GM12874 (cell line): ENCODE results near the gene VTI1A.

Experiments
- TF ChIP-seq, protein P1 (sequence below): IDR thresholded peaks from 2 replicates; pipeline ENCODE4 v1.5.1; 2011; ENCODE audit warnings: low read depth, mild to moderate bottlenecking, control low read depth, low read length, moderate library complexity; ENCODE audit not compliant: insufficient read depth

The VTI1A gene

DNA sequence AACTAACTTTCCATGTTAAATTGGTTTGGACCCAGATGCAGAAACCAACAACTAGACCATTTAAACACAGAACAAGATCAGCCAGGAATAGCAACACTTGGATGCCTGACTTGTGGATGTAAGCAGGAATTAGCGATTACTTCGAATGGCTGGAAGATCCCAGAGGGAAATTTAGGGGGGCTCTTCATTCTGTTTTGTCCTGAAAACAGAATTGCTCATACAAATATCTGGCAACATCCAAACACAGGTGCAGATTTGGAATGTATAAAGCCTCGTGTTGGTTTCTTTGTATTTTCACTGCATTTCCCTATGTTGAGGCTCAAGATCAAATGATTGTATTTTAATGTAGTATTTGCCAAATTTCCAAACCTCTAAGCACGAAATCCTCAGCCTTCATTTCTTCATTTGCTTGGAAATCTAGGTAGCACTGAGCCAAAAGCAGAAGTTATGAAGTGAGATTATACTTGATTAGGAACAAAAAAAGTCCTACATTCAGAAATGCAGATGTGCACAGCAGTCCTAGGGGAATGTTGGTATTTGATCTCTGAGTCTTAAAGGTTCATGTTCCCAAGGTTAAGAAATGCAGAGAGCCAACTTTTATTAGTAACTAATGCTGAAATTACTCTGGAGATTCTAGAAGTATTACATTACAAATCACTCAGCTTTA is 254.3 kb downstream of the VTI1A start:
- TF ChIP-seq, protein P1, sequence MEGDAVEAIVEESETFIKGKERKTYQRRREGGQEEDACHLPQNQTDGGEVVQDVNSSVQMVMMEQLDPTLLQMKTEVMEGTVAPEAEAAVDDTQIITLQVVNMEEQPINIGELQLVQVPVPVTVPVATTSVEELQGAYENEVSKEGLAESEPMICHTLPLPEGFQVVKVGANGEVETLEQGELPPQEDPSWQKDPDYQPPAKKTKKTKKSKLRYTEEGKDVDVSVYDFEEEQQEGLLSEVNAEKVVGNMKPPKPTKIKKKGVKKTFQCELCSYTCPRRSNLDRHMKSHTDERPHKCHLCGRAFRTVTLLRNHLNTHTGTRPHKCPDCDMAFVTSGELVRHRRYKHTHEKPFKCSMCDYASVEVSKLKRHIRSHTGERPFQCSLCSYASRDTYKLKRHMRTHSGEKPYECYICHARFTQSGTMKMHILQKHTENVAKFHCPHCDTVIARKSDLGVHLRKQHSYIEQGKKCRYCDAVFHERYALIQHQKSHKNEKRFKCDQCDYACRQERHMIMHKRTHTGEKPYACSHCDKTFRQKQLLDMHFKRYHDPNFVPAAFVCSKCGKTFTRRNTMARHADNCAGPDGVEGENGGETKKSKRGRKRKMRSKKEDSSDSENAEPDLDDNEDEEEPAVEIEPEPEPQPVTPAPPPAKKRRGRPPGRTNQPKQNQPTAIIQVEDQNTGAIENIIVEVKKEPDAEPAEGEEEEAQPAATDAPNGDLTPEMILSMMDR, result no peak

- TF ChIP-seq, protein P1, result no peak
Measured at GRCh38 chr10:112701878-112702255, 254.9 kb downstream of the VTI1A start.

- TF ChIP-seq, protein P1, result no peak
Measured at GRCh38 chr10:112706577-112706976, 259.6 kb downstream of the VTI1A start.

GRCh38 chr10:112708461-112708860 is 261.4 kb downstream of the VTI1A start:
- TF ChIP-seq, protein P1, result no peak

DNA sequence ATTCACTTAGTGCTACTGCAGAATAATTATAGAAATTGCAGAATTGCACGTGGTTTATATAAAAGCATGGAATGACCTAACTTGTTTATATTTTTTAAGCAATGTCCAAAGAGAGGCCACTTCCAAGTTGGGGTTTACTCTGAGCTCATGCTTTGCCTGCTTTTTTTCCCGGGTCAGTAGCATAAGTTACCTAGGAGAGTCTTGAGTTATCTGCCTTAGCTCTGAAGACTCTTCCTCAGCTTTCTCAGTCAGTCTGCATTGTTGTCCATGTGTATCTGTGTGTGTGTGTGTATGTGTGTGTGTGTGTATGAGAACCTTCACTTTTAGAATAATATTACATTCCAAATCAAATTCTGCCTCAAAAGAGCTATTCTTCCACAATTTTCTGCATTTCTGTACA is 263.5 kb downstream of the VTI1A start:
- TF ChIP-seq, protein P1, result no peak

- TF ChIP-seq, protein P1, result no peak
Measured at GRCh38 chr10:112711366-112711765, 264.4 kb downstream of the VTI1A start.

DNA sequence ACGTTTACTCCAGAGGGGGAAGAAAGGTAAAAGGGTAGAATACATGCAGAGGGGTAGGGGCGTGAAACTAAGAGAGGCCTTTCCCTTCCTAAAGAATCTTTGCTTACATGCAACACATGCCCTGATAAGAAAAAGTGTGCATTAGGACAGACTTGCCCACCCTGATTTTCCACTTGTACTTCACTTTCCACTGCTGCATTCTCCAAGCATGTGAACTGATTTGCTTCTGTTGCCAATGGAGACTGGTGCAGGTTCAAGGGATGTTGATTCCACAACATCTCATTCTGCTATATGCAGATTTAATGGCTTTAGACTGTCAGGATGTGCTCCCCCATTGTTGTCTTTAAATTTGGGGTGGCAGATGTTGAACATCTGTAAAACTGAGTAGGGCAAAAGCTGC is 265.5 kb downstream of the VTI1A start:
- TF ChIP-seq, protein P1, result no peak
